ENCODE data around the gene EPN2. TPM values are rescaled to one million over a fixed set of nuclear protein-coding genes. Genes with fewer than 3 reads are reported as not detected.
A peak's percentile ranks its signal among the peaks of the same experiment; 100 is the strongest.

EPN2 gene
- total and polyA plus RNA-seq, 2 donors (not counting 1 experiment from before 2014, with no cell fraction given), result 23.8 to 36.0 TPM

GRCh38 chr17:19363460-19364035 is 126.4 kb downstream of the EPN2 start:
- Histone ChIP-seq H3K79me2 (ENCODE audit: control insufficient read depth, insufficient read depth, low read length) (no peaks in the 10 kb centered on the region), H3K9me3 (ENCODE audit: control insufficient read depth, insufficient read depth, low read depth, low read length) (no peaks in the 10 kb centered on the region), H3K9ac (ENCODE audit: insufficient read depth, low read length) (no peak overlapping the region), H2AFZ (ENCODE audit: low read length) (no peak overlapping the region), H3K27me3 (ENCODE audit: control insufficient read depth, insufficient read depth, low read length) (no peaks in the 10 kb centered on the region), H3K4me2 (ENCODE audit: extremely low read depth, insufficient read depth, low read length) (no peak overlapping the region), H3K27ac (ENCODE audit: insufficient read depth, low read length) (no peak overlapping the region), H4K20me1 (ENCODE audit: control insufficient read depth, extremely low read depth, insufficient read depth, low read length) (no peaks in the 10 kb centered on the region), H3K4me1 (ENCODE audit: control insufficient read depth, extremely low read depth, insufficient read depth, low read length) (peaks cover 12% of the 10 kb centered on the region), H3K4me3 (replicated peaks in 1 of 4; ENCODE audit: control extremely low read depth in 1 of 4, insufficient read depth in 1 of 4, low read depth in 3 of 4, low read length in 4 of 4) (no peak overlapping the region), H3K36me3 (ENCODE audit: control insufficient read depth, insufficient read depth, low read length) (peaks cover 3% of the 10 kb centered on the region)
- TF ChIP-seq EZH2 (IDR thresholded peaks at IDR 0.05; ENCODE audit: low read length, missing control alignments), result no peak
- DNase-seq (ENCODE audit: low read depth in 2 of 2), result no peak

GRCh38 chr17:19364699-19365498 is 127.7 kb downstream of the EPN2 start:
- peak in 1 of 2 donors; percentile 57 for DNase-seq (ENCODE audit: low read depth in 2 of 2)
- no peaks in the 10 kb centered on the region for H3K27me3 ChIP-seq (ENCODE audit: control insufficient read depth, insufficient read depth, low read length)
- H2AFZ ChIP-seq (ENCODE audit: low read length), result no peak overlapping the region
- H3K4me3 ChIP-seq (replicated peaks in 1 of 4; ENCODE audit: control extremely low read depth in 1 of 4, insufficient read depth in 1 of 4, low read depth in 3 of 4, low read length in 4 of 4), result no peak overlapping the region
- TF ChIP-seq CTCF (conservative IDR thresholded peaks at IDR 0.05 in 1 of 2, IDR thresholded peaks at IDR 0.05 in 1 of 2; ENCODE audit: low read depth in 1 of 2, low read length in 2 of 2) (no peak), EZH2 (IDR thresholded peaks at IDR 0.05; ENCODE audit: low read length, missing control alignments) (no peak)
- no peak overlapping the region for H3K9ac ChIP-seq (ENCODE audit: insufficient read depth, low read length)
- H3K27ac ChIP-seq (ENCODE audit: insufficient read depth, low read length), result no peak overlapping the region
- no peak overlapping the region for H3K4me2 ChIP-seq (ENCODE audit: extremely low read depth, insufficient read depth, low read length)
- peaks cover 12% of the 10 kb centered on the region for H3K4me1 ChIP-seq (ENCODE audit: control insufficient read depth, extremely low read depth, insufficient read depth, low read length)
- H4K20me1 ChIP-seq (ENCODE audit: control insufficient read depth, extremely low read depth, insufficient read depth, low read length), result no peaks in the 10 kb centered on the region
- H3K36me3 ChIP-seq (ENCODE audit: control insufficient read depth, insufficient read depth, low read length), result no peaks in the 10 kb centered on the region
- H3K9me3 ChIP-seq (ENCODE audit: control insufficient read depth, insufficient read depth, low read depth, low read length), result no peaks in the 10 kb centered on the region
- no peaks in the 10 kb centered on the region for H3K79me2 ChIP-seq (ENCODE audit: control insufficient read depth, insufficient read depth, low read length)

- no peak overlapping the region for H3K9ac ChIP-seq (ENCODE audit: insufficient read depth, low read length)
- H2AFZ ChIP-seq (ENCODE audit: low read length), result no peak overlapping the region
- H3K9me3 ChIP-seq (ENCODE audit: control insufficient read depth, insufficient read depth, low read depth, low read length), result no peaks in the 10 kb centered on the region
- no peak overlapping the region for H3K4me3 ChIP-seq (replicated peaks in 1 of 4; ENCODE audit: control extremely low read depth in 1 of 4, insufficient read depth in 1 of 4, low read depth in 3 of 4, low read length in 4 of 4)
- no peaks in the 10 kb centered on the region for H3K27me3 ChIP-seq (ENCODE audit: control insufficient read depth, insufficient read depth, low read length)
- H3K4me2 ChIP-seq (ENCODE audit: extremely low read depth, insufficient read depth, low read length), result no peak overlapping the region
- no peaks in the 10 kb centered on the region for H3K36me3 ChIP-seq (ENCODE audit: control insufficient read depth, insufficient read depth, low read length)
- TF ChIP-seq EZH2 (IDR thresholded peaks at IDR 0.05; ENCODE audit: low read length, missing control alignments) (no peak), CTCF (conservative IDR thresholded peaks at IDR 0.05 in 1 of 2, IDR thresholded peaks at IDR 0.05 in 1 of 2; ENCODE audit: low read depth in 1 of 2, low read length in 2 of 2) (no peak)
- no peaks in the 10 kb centered on the region for H3K79me2 ChIP-seq (ENCODE audit: control insufficient read depth, insufficient read depth, low read length)
- H4K20me1 ChIP-seq (ENCODE audit: control insufficient read depth, extremely low read depth, insufficient read depth, low read length), result no peaks in the 10 kb centered on the region
- no peak overlapping the region for H3K27ac ChIP-seq (ENCODE audit: insufficient read depth, low read length)
- no peak for DNase-seq (ENCODE audit: low read depth in 2 of 2)
- H3K4me1 ChIP-seq (ENCODE audit: control insufficient read depth, extremely low read depth, insufficient read depth, low read length), result peaks cover 14% of the 10 kb centered on the region
These were observed 128.3 kb downstream of the EPN2 start for GRCh38 chr17:19365499-19365817.
